Neural cell (in vitro differentiated cells): ENCODE measurements around the gene NBEA.

Source experiments
- CTCF ChIP-seq: fragments of 450-650 bp; IDR thresholded peaks from 2 replicates; pipeline ENCODE4 v1.5.1; 2014; ENCODE audit warnings: antibody characterized with exemption, mild to moderate bottlenecking, moderate library complexity; ENCODE audit not compliant: poor library complexity, severe bottlenecking
- EP300 ChIP-seq: fragments of 450-650 bp; conservative IDR thresholded peaks from 2 replicates; pipeline ENCODE4 v1.6.1; 2014; ENCODE audit warnings: antibody characterized with exemption, mild to moderate bottlenecking, moderate library complexity; ENCODE audit not compliant: poor library complexity, severe bottlenecking
- EZH2 ChIP-seq: fragments of 200-600, 300-800 bp; shearing (Covaris generic), sonication (generic); IDR thresholded peaks from 2 replicates; pipeline ENCODE4 v1.6.1; 2014; ENCODE audit warnings: antibody characterized with exemption, low read length, borderline replicate concordance, mild to moderate bottlenecking; ENCODE audit not compliant: insufficient read depth, poor library complexity, severe bottlenecking
- POLR2AphosphoS5 ChIP-seq: IDR thresholded peaks from 2 replicates; pipeline ENCODE4 v1.6.1; 2012
- RAD21 ChIP-seq: fragments of 450-650 bp; conservative IDR thresholded peaks from 2 replicates; pipeline ENCODE4 v1.6.1; 2014; ENCODE audit warnings: antibody characterized with exemption, mild to moderate bottlenecking, moderate library complexity
- TAF1 ChIP-seq: IDR thresholded peaks from 2 replicates; pipeline ENCODE4 v1.6.1; 2012; ENCODE audit warnings: low read depth

- TF ChIP-seq POLR2AphosphoS5, result no peak
- no peak for TF ChIP-seq RAD21
- no peak for TF ChIP-seq CTCF
- no peak for TF ChIP-seq EP300
- TF ChIP-seq EZH2, result no peak
- no peak for TF ChIP-seq TAF1
These were observed 204.6 kb downstream of the NBEA start for GRCh38 chr13:35146686-35147085.
